Psoas muscle (tissue), 8 donors: ENCODE measurements around the gene EIF4B. TPM values are rescaled to one million over a fixed set of nuclear protein-coding genes. Genes with fewer than 3 reads are reported as not detected.
"Not testable (repeated sequence)": the region's sequence is repeated elsewhere in the genome, so short reads cannot be mapped to it uniquely, and the experiment has no call there.

Experiments used
- ATAC-seq, 4 donors: fragments of 200-7000 bp; cut with Tn5 transposase; one replicate each; pipeline ENCODE4 v1.9.1; 2020; ENCODE audit warnings: moderate library complexity in 3 of 4, mild to moderate bottlenecking in 2 of 4
- DNase-seq, 2 donors: peaks; one replicate each; pipeline ENCODE4 v3.0.0-alpha.2; 2020
- H3K27ac ChIP-seq: fragments of 200-600 bp; one replicate; pipeline ENCODE4 v1.8.0; 2022
- H3K27me3 ChIP-seq, 3 donors: fragments of 200-600 bp in 1 of 3; one replicate each; pipeline versions ENCODE4 v1.6.1 to v1.8.0; 2013 to 2022; ENCODE audit warnings: low read length in 2 of 3, mild to moderate bottlenecking in 2 of 3, moderate library complexity in 1 of 3; ENCODE audit not compliant: insufficient read depth in 3 of 3
- H3K36me3 ChIP-seq, 2 donors: fragments of 200-600 bp in 1 of 2; one replicate each; pipeline versions ENCODE4 v1.6.1 to v1.8.0; 2013 to 2022; ENCODE audit warnings: low read depth in 1 of 2, mild to moderate bottlenecking in 1 of 2, moderate library complexity in 1 of 2; ENCODE audit not compliant: insufficient read depth in 1 of 2
- H3K4me1 ChIP-seq: fragments of 200-600 bp; one replicate; pipeline ENCODE4 v1.8.0; 2022
- H3K4me3 ChIP-seq: fragments of 200-600 bp; one replicate; pipeline ENCODE4 v1.8.0; 2022; ENCODE audit warnings: mild to moderate bottlenecking
- H3K9me3 ChIP-seq: fragments of 200-600 bp; one replicate; pipeline ENCODE4 v1.8.0; 2022
- WGBS, 3 donors: extraction: QIAGEN DNeasy Blood & Tissue Kit; methylation state at CpG; one replicate each; pipeline versions ENCODE4 v1.1.6 to v1.1.7; 2013; 5-methylcytosine and 5-hydroxymethylcytosine counted together
- intact Hi-C, 2 donors: fragments of 100-400 bp; cut with DNase I; formaldehyde crosslinking; loops; one replicate each; pipeline versions ENCODE4 v1.11.0 to v1.14.2; 2022
- polyA plus RNA-seq, 3 donors: library from polyadenylated mRNA; stranded (reverse); fragments of 200-250 nt; gene quantifications; one replicate each; pipeline ENCODE4 v1.2.3, GENCODE V29; 2013
- total RNA-seq, 4 donors: library from RNA; stranded (reverse); fragmentation: NEBNext Ultra II Directional in 2 of 4; extraction: Animal tissue kit (Norgen Biotek cat#: 25700) in 2 of 4; gene quantifications; one replicate each; pipeline versions ENCODE4 v1.2.1 to v1.2.4, GENCODE V29; 2021 to 2023
- TF ChIP-seq, protein P1 (sequence below): fragments of 200-600 bp; IDR thresholded peaks from one replicate; pipeline ENCODE4 v1.8.0; 2022; ENCODE audit warnings: antibody characterized with exemption
- donor health status: healthy with polysubstance abuse.
- donor health status: DM: no; HTN: no; CAD: no; lungs with moderate emphysema.
- donor health status: Bipolar disorder and iron deficiency.
- donor health status: healthy.
- donor health status: DM: yes; HTN: yes; CAD: no.
- donor health status: DM: no; HTN: no; CAD: no.
- donor health status: DM: no; HTN: no; CAD: no.
- donor health status: DM: yes; HTN: yes; CAD: no.

EIF4B gene
- total and polyA plus RNA-seq, 7 donors, result 150 to 669 (median 565) TPM

DNA sequence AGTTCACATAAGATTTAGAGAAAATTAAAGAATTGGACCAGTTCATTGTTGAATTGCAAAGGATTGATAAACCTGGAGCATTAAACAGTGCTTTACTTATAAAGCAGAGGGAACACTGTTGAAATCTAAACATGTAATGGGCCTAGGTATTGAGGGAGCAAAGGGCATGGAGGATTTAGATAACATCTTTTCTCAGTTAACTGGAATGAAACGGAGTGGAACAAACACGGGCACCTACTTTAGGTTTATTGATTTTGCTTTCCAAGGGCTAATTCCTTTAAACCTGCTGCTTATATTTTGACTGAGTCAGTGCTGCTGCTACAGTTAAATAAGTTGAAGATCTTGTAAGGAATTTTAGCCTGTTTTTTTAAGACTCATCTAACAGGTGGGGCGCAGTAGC lies 5.6 kb downstream of the EIF4B start:
- intact Hi-C loops, result no loop called here
- no peak overlapping the region for H3K27ac ChIP-seq
- H3K4me3 ChIP-seq, result no peak overlapping the region
- ATAC-seq (no peak), DNase-seq (no peak)
- no peaks in the 10 kb centered on the region for H3K27me3 ChIP-seq
- H3K4me1 ChIP-seq, result peaks cover 49% of the 10 kb centered on the region
- whole genome bisulfite sequencing, 3 donors, result 85 to 87% (median 87%) methylated on average over 3 of the region's 3 CpGs
- no peaks in the 10 kb centered on the region for H3K9me3 ChIP-seq
- TF ChIP-seq, protein P1, sequence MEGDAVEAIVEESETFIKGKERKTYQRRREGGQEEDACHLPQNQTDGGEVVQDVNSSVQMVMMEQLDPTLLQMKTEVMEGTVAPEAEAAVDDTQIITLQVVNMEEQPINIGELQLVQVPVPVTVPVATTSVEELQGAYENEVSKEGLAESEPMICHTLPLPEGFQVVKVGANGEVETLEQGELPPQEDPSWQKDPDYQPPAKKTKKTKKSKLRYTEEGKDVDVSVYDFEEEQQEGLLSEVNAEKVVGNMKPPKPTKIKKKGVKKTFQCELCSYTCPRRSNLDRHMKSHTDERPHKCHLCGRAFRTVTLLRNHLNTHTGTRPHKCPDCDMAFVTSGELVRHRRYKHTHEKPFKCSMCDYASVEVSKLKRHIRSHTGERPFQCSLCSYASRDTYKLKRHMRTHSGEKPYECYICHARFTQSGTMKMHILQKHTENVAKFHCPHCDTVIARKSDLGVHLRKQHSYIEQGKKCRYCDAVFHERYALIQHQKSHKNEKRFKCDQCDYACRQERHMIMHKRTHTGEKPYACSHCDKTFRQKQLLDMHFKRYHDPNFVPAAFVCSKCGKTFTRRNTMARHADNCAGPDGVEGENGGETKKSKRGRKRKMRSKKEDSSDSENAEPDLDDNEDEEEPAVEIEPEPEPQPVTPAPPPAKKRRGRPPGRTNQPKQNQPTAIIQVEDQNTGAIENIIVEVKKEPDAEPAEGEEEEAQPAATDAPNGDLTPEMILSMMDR, result no peak
- peaks cover 0 to 18% of the 10 kb centered on the region in 2 donors for H3K36me3 ChIP-seq

DNA sequence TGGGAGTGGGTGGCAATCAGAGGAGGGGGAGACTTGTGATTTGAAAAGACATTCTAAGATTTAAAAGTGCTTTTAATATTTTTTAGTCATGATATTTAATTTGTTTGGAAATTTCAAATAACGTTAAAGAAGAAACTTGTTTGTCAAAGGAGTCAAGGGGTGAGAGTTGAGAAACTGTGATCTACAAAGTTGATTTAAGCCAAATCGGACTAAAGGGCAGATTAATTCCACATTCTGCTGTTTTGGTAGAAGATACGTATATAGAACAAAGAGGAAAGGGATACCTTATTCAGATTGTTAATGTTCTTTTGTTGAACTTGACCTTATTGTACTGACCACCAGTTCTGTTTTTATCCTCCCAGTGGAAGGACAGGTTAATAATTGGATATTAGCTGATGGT lies 6.7 kb downstream of the EIF4B start:
- intact Hi-C loops, result no loop called here
- no peak for DNase-seq
- H3K27me3 ChIP-seq, result no peaks in the 10 kb centered on the region
- peaks cover 39% of the 10 kb centered on the region for H3K4me1 ChIP-seq
- H3K36me3 ChIP-seq, result peaks cover 0 to 28% of the 10 kb centered on the region in 2 donors
- H3K27ac ChIP-seq, result no peak overlapping the region
- 81 to 94% (median 84%) methylated on average over 3 of the region's 3 CpGs for WGBS, 3 donors
- no peak overlapping the region for H3K4me3 ChIP-seq
- TF ChIP-seq, protein P1, result no peak
- no peaks in the 10 kb centered on the region for H3K9me3 ChIP-seq
- ATAC-seq, result no peak

DNA sequence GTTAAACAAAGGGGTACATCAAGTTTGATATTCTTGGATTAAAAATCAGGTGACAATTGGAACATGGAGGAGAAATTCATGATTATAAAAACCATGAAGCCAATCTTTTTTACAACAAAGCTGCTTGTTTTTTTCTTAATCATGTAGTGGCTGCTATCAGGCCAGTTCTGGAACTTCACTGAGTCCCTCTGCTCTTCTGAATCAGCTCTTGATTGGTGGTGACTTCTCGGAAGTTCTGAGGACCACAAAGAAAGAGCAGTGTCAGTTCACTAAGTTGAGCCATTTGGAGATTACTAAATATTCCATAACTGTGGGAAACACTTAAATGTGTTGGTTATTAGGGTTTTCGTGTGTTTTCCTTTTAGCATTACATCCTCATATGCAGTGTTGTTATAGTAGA lies 8.5 kb downstream of the EIF4B start:
- 78 to 95% (median 83%) methylated on average over 2 of the region's 2 CpGs for WGBS, 3 donors
- intact Hi-C loops, result no loop called here
- H3K4me1 ChIP-seq, result peaks cover 21% of the 10 kb centered on the region

DNA sequence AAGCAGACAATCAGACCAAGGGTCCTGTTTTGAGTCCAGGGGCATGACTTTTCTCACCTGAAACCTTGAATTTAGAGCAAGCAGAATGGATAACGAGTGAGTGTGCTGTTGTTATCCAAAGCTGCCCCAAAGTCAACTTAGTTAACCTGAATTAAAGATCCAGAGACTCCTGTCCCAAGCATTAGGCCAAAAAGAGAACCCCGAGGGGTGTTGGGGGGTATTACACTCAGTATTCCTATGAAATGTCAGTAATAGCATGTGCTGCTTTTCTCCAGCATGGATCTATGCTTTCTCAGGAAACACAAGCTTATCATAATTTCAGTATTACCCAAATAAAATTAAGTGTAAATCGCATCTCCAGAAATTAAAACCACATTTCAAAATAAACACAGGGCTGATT lies 19.0 kb downstream of the EIF4B start:
- H3K27ac ChIP-seq, result no peak overlapping the region
- DNase-seq (no peak), ATAC-seq (no peak)
- H3K4me3 ChIP-seq, result no peak overlapping the region
- H3K36me3 ChIP-seq, result peaks cover 13 to 100% of the 10 kb centered on the region in 2 donors
- TF ChIP-seq, protein P1, result no peak
- 79 to 91% (median 83%) methylated on average over 3 of the region's 3 CpGs for WGBS, 3 donors
- intact Hi-C loops, result no loop called here
- no peaks in the 10 kb centered on the region for H3K27me3 ChIP-seq
- no peaks in the 10 kb centered on the region for H3K9me3 ChIP-seq
- H3K4me1 ChIP-seq, result no peaks in the 10 kb centered on the region

More for the DNA sequence above, 8.5 kb downstream of the EIF4B start:
- DNase-seq, result no peak
- ATAC-seq, result no peak
- TF ChIP-seq, protein P1, result no peak
- Histone ChIP-seq H3K4me3 (no peak overlapping the region), H3K27ac (no peak overlapping the region), H3K36me3 (peaks cover 3 to 46% of the 10 kb centered on the region in 2 donors), H3K9me3 (no peaks in the 10 kb centered on the region), H3K27me3 (no peaks in the 10 kb centered on the region)

DNA sequence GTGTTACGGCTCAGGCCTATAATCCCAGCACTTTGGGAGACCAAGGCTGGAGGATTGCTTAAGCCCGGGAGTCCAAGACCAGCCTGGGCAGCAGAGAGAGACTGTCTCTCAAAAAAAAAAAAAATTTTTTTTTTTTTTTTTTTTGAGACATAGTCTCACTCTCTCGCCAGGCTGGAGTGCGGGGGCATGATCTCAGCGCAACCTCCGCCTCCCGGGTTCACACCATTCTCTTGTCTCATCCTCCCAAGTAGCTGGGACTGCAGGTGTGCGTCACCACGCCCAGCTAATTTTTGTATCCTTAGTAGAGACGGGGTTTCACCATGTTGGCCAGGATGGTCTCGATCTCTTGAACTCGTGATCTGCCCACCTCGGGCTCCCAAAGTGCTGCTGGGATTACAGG lies 20.8 kb downstream of the EIF4B start:
- 87 to 91% (median 89%) methylated on average over 13 of the region's 13 CpGs for WGBS, 3 donors
- ATAC-seq, result not testable (repeated sequence)

More for the DNA sequence above, 20.8 kb downstream of the EIF4B start:
- H3K27ac ChIP-seq, intact Hi-C loops, H3K4me1 ChIP-seq, H3K4me3 ChIP-seq, H3K9me3 ChIP-seq, H3K27me3 ChIP-seq, DNase-seq: not testable (repeated sequence)
- H3K36me3 ChIP-seq, result peaks cover 5 to 100% of the 10 kb centered on the region in 2 donors
